CD4-positive, alpha-beta T cell treated with Interleukin-21 for 1 hour (primary cell): ENCODE measurements around the gene HOXB2.
A peak's percentile ranks its signal among the peaks of the same experiment; 100 is the strongest.
"Not testable (repeated sequence)": the region's sequence is repeated elsewhere in the genome, so short reads cannot be mapped to it uniquely, and the experiment has no call there.

ENCODE experiments used
- DNase-seq: peaks from one replicate; pipeline ENCODE4 v3.0.0-alpha.2; 2020

HOXB2 gene

GRCh38 chr17:48513097-48513496, 31.8 kb downstream of the HOXB2 start:
- DNase-seq = peak; percentile 47

- DNase-seq = peak; percentile 60
Measured at GRCh38 chr17:48510761-48511604, 33.9 kb downstream of the HOXB2 start.

DNA sequence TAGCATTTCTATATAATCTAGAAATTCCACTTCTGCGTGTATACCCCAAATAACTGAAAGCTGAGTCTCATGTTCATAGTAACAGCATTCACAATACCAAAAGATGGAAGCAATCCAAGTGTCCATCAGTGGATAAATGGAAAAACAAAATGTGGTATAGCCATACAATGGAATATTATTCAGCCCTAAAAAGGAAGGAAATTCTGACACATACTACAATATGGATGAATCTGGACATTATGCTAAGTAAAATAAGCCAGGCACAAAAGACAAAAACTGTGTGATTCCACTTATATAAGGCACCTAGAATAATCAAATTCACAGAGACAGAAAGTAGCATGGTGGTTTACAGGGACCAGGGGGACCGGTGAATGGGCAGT, 34.5 kb downstream of the HOXB2 start:
- no peak for DNase-seq

- DNase-seq = not testable (repeated sequence)
Measured at GRCh38 chr17:48509708-48510107, 35.2 kb downstream of the HOXB2 start.

DNA sequence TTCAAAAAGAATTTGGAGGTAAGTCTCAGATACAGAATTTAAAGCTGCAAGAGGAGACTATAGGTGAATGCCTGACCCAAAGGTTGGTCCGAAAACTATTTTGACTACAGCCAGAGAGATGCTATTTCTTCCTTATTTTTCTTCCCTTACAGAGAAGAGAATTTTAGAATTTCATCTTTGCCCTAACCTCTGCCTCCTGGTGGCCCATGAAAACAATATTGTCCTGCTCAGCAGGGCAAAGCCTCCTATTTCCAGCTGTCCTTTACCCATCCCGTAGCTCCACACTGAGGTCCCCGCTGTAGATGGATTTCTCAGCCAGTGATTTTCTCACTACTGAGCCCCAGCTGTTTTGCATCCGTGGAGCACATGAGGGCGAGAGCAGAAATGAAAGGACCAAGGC, 38.7 kb downstream of the HOXB2 start:
- DNase-seq = no peak

DNA sequence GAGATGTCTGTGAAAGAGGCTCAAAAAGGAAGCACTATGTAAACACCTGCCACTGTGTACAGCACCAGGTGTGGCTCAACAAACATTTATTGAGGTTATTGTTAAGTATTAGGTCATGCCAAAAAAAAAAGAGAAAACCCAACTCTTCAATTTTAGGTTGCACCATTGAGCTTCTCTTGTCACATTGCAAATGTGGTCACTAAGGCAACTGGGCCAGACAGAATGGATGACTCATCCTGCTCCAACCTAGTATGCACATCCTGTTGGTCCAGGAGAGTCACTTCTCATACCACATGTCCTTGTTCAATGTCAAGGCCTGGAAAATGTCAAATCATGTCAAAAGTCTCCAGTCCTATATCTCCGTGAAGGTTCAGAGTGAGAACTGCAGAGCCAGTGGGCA, 39.1 kb downstream of the HOXB2 start:
- DNase-seq = peak; percentile 74

DNA sequence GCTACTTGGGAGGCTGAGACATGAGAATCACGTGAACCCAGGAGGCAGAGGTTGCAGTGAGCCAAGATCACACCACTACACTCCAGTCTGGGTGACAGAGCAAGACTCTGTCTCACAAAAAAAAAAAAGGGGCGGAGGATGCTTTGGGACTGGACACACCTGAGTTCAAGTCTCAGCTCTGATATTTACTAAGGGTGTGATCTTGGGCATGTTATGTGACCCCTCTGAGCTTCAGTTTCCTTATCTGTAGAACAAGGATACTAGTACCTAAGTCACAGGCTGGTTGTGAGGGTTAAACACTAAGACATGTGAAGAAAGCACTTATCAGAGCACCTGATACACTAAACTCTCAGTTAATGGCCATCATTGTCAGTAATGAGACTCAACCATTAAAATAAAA, 40.0 kb downstream of the HOXB2 start:
- DNase-seq = no peak

DNA sequence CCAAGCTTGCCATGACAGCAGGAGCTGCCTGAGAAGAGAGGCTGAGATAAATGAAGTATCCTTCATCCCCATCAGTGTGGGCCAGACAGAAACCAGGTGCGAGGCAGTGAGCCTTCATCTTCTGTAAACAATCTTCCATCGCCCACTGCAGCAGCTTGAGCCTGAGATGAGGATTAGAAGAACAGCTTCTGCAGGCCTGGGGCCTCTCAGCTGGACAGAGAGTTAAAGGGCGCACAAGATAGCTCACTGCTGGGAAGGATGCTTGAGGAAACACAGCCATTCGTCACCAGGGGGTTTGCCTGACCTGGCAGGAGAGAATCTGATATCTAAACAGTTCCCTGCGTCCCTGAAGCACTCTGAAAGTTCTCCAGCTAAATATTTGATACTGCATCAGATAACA, 41.2 kb downstream of the HOXB2 start:
- DNase-seq = no peak

DNA sequence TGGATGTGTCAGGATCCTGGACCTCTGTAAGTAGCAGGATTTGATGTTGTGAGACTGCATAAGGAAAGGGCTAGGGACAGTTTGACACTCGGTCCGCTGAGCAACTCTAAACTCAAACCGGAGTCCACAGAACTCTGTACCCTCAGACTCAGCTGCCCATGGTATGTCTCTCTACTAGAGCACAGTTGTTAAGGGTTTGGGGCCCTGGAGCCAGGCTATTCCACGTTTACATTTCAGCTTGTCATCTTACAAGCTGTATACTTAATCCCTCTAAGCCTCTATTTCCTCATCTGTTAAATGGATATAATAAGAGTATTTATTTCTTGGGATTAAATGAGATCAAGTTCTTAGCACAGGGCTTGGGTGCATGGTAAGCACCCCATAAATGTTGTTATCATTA, 42.0 kb downstream of the HOXB2 start:
- no peak for DNase-seq

- DNase-seq = no peak
Measured at GRCh38 chr17:48502312-48502711, 42.6 kb downstream of the HOXB2 start.

GRCh38 chr17:48500435-48501426, 44.2 kb downstream of the HOXB2 start:
- no peak for DNase-seq

- DNase-seq = no peak
Measured at GRCh38 chr17:48499735-48500434, 45.0 kb downstream of the HOXB2 start.

DNA sequence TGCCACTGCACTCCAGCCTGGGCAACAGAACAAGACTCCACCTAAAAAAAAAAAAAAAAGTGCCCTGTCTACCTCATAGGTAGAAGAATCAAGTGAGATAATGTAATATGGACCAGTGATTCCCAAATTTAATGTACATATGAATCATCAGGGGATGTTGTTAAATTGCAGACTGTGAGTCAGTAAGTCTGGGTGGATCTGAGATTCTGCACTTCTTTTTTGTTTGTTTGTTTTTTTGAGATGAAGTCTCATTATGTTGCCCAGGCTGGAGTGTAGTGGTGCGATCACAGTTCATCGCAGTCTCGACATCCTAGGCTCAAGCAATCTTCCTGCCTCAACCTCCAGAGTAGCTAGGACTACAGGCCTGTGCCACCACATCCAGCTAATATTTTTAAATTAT, 45.7 kb downstream of the HOXB2 start:
- DNase-seq = no peak

- DNase-seq = no peak
Measured at GRCh38 chr17:48498164-48498850, 46.6 kb downstream of the HOXB2 start.

- DNase-seq = no peak
Measured at GRCh38 chr17:48497103-48497502, 47.8 kb downstream of the HOXB2 start.

- no peak for DNase-seq
Measured at GRCh38 chr17:48494335-48494734, 50.6 kb downstream of the HOXB2 start.
